Measurements from ENCODE around the gene UGT3A2. TPM values are rescaled to one million over a fixed set of nuclear protein-coding genes. Genes with fewer than 3 reads are reported as not detected.

UGT3A2 gene
- total RNA-seq, 1 experiment from 2014 or later = not detected

DNA sequence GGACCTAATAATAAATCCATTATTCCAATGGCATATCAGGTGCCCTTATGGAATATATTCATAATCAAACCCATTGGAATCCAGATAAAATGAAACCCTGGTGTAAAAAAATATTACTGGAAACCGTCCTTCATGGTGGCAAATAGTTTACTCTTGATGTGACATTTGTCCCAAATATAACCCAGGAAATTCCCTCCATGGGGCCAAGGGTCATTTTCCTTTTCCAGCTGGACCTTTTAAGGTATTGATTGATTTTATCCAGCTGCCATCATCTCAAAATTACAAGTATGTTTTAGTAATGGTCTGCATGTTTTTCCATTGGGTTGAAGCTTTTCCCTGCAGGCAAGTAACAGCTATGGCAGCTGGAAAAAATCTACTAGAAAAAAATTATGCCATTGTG, 67.1 kb downstream of the UGT3A2 start:
- Mint-ChIP-seq H3K27me3 (ENCODE audit: insufficient read depth, unreplicated experiment) (no peaks in the 10 kb centered on the region), H3K4me1 (ENCODE audit: low read depth, unreplicated experiment) (peaks cover 7% of the 10 kb centered on the region), H3K36me3 (ENCODE audit: insufficient read depth, unreplicated experiment) (no peaks in the 10 kb centered on the region), H3K9me3 (ENCODE audit: unreplicated experiment) (peaks cover 11% of the 10 kb centered on the region), H3K4me3 (ENCODE audit: unreplicated experiment) (no peak overlapping the region), H3K27ac (ENCODE audit: unreplicated experiment) (no peak overlapping the region)
- Histone ChIP-seq H3K27me3 (replicated peaks; ENCODE audit: control insufficient read depth, insufficient read depth, low read length) (no peaks in the 10 kb centered on the region), H3K9me3 (no peaks in the 10 kb centered on the region), H3K4me1 (no peaks in the 10 kb centered on the region), H3K36me3 (ENCODE audit: control insufficient read depth, insufficient read depth, low read length) (no peaks in the 10 kb centered on the region), H3K4me3 (ENCODE audit: low read depth, low read length) (no peak overlapping the region)
- TF ChIP-seq, protein P1, sequence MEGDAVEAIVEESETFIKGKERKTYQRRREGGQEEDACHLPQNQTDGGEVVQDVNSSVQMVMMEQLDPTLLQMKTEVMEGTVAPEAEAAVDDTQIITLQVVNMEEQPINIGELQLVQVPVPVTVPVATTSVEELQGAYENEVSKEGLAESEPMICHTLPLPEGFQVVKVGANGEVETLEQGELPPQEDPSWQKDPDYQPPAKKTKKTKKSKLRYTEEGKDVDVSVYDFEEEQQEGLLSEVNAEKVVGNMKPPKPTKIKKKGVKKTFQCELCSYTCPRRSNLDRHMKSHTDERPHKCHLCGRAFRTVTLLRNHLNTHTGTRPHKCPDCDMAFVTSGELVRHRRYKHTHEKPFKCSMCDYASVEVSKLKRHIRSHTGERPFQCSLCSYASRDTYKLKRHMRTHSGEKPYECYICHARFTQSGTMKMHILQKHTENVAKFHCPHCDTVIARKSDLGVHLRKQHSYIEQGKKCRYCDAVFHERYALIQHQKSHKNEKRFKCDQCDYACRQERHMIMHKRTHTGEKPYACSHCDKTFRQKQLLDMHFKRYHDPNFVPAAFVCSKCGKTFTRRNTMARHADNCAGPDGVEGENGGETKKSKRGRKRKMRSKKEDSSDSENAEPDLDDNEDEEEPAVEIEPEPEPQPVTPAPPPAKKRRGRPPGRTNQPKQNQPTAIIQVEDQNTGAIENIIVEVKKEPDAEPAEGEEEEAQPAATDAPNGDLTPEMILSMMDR (IDR thresholded peaks at IDR 0.05; ENCODE audit: insufficient read depth in 1 of 2, low read depth in 1 of 2, low read length in 1 of 2, severe bottlenecking in 1 of 2, unreplicated experiment in 1 of 2) = no peak
- no TSS peak for BruUV-seq (replicated peaks)
- ChIA-PET POLR2A (no interaction called here), CTCF (no interaction called here)
- intact Hi-C loops (cut with micrococcal nuclease; ENCODE audit: unreplicated experiment) = no loop called here
- DNase-seq = no peak

DNA sequence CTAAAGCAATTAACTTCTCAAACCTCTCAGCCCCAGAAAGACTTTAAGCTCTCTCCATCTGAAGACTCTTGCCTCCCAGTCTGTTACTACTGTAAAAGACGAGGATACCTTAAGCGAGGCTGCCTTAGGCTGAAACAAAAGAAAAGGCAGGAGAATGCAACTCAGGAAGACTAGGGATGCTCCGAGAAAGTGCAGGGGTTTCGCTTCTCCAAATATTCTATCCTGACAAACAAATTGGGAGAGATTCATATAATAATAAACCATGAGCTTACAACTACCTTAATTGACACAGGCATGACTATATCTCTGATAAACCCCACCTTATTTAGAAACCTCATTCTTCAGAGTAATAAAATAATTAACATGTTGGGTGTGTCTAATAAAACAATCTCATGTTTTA, 70.6 kb downstream of the UGT3A2 start:
- H3K4me3 Mint-ChIP-seq (ENCODE audit: unreplicated experiment) = no peak overlapping the region
- TF ChIP-seq, protein P1 (IDR thresholded peaks at IDR 0.05; ENCODE audit: insufficient read depth in 1 of 2, low read depth in 1 of 2, low read length in 1 of 2, severe bottlenecking in 1 of 2, unreplicated experiment in 1 of 2) = no peak
- no peaks in the 10 kb centered on the region for H3K4me1 ChIP-seq
- no peaks in the 10 kb centered on the region for H3K9me3 ChIP-seq
- POLR2A ChIA-PET = no interaction called here
- H3K36me3 Mint-ChIP-seq (ENCODE audit: insufficient read depth, unreplicated experiment) = no peaks in the 10 kb centered on the region
- H3K36me3 ChIP-seq (ENCODE audit: control insufficient read depth, insufficient read depth, low read length) = no peaks in the 10 kb centered on the region
- BruUV-seq (replicated peaks) = no TSS peak
- H3K4me3 ChIP-seq (ENCODE audit: low read depth, low read length) = no peak overlapping the region
- no peaks in the 10 kb centered on the region for H3K9me3 Mint-ChIP-seq (ENCODE audit: unreplicated experiment)
- H3K27ac Mint-ChIP-seq (ENCODE audit: unreplicated experiment) = no peak overlapping the region
- H3K27me3 Mint-ChIP-seq (ENCODE audit: insufficient read depth, unreplicated experiment) = peaks cover 6% of the 10 kb centered on the region
- intact Hi-C loops (cut with micrococcal nuclease; ENCODE audit: unreplicated experiment) = no loop called here
- CTCF ChIA-PET = no interaction called here
- H3K4me1 Mint-ChIP-seq (ENCODE audit: low read depth, unreplicated experiment) = peaks cover 7% of the 10 kb centered on the region
- no peaks in the 10 kb centered on the region for H3K27me3 ChIP-seq (replicated peaks; ENCODE audit: control insufficient read depth, insufficient read depth, low read length)
- no peak for DNase-seq

DNA sequence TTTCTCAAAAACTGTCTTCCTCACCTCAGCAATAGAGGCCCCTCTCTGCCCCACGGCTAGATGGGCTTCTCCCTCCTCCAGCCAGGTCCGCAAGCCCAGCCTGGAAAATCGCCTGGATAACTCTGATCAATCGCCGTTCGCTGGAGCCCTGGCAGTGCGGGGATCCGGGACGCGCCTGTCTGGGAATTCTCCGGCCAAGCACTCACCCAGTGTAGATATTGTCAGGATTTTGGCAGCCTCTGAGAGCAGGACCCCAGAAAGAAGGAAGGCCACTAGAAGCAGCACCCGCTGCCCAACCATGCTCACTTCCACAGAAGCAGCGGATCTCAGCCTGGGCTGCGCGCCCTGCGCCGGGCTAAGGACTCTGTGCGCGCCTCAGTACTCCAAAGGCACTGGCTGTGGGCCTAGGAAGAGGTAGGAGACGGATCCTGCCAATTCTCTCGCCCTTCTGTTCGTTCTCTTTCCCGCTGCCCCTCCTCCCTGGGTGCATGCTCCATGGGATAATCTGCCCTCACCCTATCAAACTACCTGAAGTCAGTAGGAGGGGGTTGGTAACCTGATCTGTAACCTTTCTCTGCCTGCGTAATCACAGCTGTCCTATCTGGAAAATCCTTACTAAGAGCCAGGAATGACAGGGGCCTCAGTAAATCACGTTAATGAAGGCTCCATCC, 75.6 kb downstream of the UGT3A2 start, which contains the start of gene UGT3A1:
TSS of gene UGT3A1 (minus strand) at position 450 of the 671 bp plus-strand sequence. CDS start at position 300, 150 bp downstream.
- H3K4me3 ChIP-seq (ENCODE audit: low read depth, low read length) = no peak within 1 kb of the TSS
- Mint-ChIP-seq H3K27ac (ENCODE audit: unreplicated experiment) (no peak within 1 kb of the TSS), H3K27me3 (ENCODE audit: insufficient read depth, unreplicated experiment) (peaks cover 9% of the 10 kb centered on the region), H3K36me3 (ENCODE audit: insufficient read depth, unreplicated experiment) (no peaks in the 10 kb centered on the region), H3K4me3 (ENCODE audit: unreplicated experiment) (no peak within 1 kb of the TSS), H3K9me3 (ENCODE audit: unreplicated experiment) (no peaks in the 10 kb centered on the region), H3K4me1 (ENCODE audit: low read depth, unreplicated experiment) (no peaks in the 10 kb centered on the region)
- intact Hi-C loops (cut with micrococcal nuclease; ENCODE audit: unreplicated experiment) = no loop called here
- DNase-seq = no peak
- TF ChIP-seq, protein P1 (IDR thresholded peaks at IDR 0.05; ENCODE audit: insufficient read depth in 1 of 2, low read depth in 1 of 2, low read length in 1 of 2, severe bottlenecking in 1 of 2, unreplicated experiment in 1 of 2) = no peak
- H3K36me3 ChIP-seq (ENCODE audit: control insufficient read depth, insufficient read depth, low read length) = no peaks in the 10 kb centered on the region
- H3K4me1 ChIP-seq = no peaks in the 10 kb centered on the region
- no peaks in the 10 kb centered on the region for H3K27me3 ChIP-seq (replicated peaks; ENCODE audit: control insufficient read depth, insufficient read depth, low read length)
- H3K9me3 ChIP-seq = no peaks in the 10 kb centered on the region
- POLR2A ChIA-PET = no interaction called here
- CTCF ChIA-PET = interaction anchor here (1.1 kb wide), 1 partner anchor 88 kb away, joined by 4 read pairs; no protein-coding TSS in a partner anchor
- no TSS peak for BruUV-seq (replicated peaks)
